NB4 (cell line): ENCODE measurements around the gene LRRC27.

Experiments
- MYC ChIP-seq: IDR thresholded peaks from 2 replicates; pipeline ENCODE4 v1.6.1; 2011; ENCODE audit warnings: low read depth, low read length
- TF ChIP-seq, protein P1 (sequence below): IDR thresholded peaks from one replicate; pipeline ENCODE4 v1.5.1; 2012; ENCODE audit warnings: low read depth, low read length

- TF ChIP-seq, protein P1, sequence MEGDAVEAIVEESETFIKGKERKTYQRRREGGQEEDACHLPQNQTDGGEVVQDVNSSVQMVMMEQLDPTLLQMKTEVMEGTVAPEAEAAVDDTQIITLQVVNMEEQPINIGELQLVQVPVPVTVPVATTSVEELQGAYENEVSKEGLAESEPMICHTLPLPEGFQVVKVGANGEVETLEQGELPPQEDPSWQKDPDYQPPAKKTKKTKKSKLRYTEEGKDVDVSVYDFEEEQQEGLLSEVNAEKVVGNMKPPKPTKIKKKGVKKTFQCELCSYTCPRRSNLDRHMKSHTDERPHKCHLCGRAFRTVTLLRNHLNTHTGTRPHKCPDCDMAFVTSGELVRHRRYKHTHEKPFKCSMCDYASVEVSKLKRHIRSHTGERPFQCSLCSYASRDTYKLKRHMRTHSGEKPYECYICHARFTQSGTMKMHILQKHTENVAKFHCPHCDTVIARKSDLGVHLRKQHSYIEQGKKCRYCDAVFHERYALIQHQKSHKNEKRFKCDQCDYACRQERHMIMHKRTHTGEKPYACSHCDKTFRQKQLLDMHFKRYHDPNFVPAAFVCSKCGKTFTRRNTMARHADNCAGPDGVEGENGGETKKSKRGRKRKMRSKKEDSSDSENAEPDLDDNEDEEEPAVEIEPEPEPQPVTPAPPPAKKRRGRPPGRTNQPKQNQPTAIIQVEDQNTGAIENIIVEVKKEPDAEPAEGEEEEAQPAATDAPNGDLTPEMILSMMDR: no peak
- no peak for TF ChIP-seq MYC
Measured at GRCh38 chr10:132303361-132304115, 28.5 kb upstream of the LRRC27 start.
